Measurements from ENCODE around the gene PPIP5K2.

DNA sequence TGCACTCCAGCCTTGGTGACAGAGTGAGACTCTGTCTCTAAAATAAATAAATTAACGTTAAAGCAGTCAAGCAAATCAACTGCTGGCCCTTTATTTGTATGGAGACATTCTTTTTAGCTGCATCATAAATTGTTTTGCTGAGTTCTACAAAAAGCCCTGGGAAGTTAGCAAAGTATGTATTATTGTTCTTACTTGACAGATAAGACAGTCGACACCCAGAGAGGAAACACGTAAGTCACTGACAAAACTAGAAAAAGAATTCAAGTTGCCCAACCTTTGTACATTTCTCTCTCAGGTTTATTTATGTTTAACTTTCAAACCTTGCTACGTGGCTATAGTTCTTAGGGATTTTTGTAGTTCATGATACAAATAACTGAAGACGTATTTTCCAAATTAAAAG is 98.1 kb downstream of the PPIP5K2 start:
- TF ChIP-seq EZH2phosphoT487 (IDR thresholded peaks at IDR 0.05; ENCODE audit: borderline replicate concordance, low read length) = no peak
- TF ChIP-seq, protein P1, sequence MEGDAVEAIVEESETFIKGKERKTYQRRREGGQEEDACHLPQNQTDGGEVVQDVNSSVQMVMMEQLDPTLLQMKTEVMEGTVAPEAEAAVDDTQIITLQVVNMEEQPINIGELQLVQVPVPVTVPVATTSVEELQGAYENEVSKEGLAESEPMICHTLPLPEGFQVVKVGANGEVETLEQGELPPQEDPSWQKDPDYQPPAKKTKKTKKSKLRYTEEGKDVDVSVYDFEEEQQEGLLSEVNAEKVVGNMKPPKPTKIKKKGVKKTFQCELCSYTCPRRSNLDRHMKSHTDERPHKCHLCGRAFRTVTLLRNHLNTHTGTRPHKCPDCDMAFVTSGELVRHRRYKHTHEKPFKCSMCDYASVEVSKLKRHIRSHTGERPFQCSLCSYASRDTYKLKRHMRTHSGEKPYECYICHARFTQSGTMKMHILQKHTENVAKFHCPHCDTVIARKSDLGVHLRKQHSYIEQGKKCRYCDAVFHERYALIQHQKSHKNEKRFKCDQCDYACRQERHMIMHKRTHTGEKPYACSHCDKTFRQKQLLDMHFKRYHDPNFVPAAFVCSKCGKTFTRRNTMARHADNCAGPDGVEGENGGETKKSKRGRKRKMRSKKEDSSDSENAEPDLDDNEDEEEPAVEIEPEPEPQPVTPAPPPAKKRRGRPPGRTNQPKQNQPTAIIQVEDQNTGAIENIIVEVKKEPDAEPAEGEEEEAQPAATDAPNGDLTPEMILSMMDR (IDR thresholded peaks at IDR 0.05; ENCODE audit: low read depth, low read length, poor library complexity, severe bottlenecking) = no peak
